SU-DHL-6 (cell line): ENCODE measurements around the gene MYOZ3.

Experiments
- H2AFZ ChIP-seq: fragments of 200-600 bp; sonication (generic); 2 replicates; pipeline ENCODE4 v1.6.1; 2014; ENCODE audit warnings: low read depth, mild to moderate bottlenecking, moderate library complexity, mixed read lengths, antibody characterized with exemption, low read length; ENCODE audit not compliant: severe bottlenecking
- H3F3A ChIP-seq: fragments of 200-600 bp; shearing (Covaris generic); 2 replicates; pipeline ENCODE4 v1.6.0; 2016; ENCODE audit warnings: antibody characterized with exemption, mild to moderate bottlenecking; ENCODE audit not compliant: insufficient read depth
- H3K27ac ChIP-seq: fragments of 200-600 bp; sonication (generic); 2 replicates; pipeline ENCODE4 v1.5.1; 2016; ENCODE audit warnings: low read depth, mild to moderate bottlenecking, low read length, moderate library complexity, mixed read lengths
- H3K27me3 ChIP-seq: fragments of 200-600 bp; sonication (generic), shearing (Covaris generic); 2 replicates; pipeline ENCODE4 v1.6.0; 2014; ENCODE audit warnings: mild to moderate bottlenecking, low read length
- H3K36me3 ChIP-seq: fragments of 200-600 bp; sonication (generic); 2 replicates; pipeline ENCODE4 v1.6.1; 2014; ENCODE audit warnings: mild to moderate bottlenecking, low read length, mixed read lengths
- H3K4me2 ChIP-seq: fragments of 300-600, 200-600 bp; shearing (Covaris generic), sonication (generic); 2 replicates; pipeline ENCODE4 v1.6.0; 2014; ENCODE audit warnings: low read length, low read depth, mild to moderate bottlenecking; ENCODE audit not compliant: poor library complexity, severe bottlenecking
- H3K4me3 ChIP-seq: fragments of 200-600 bp; sonication (generic); 2 replicates; pipeline ENCODE4 v1.5.1; 2014; ENCODE audit warnings: antibody characterized with exemption, low read length, mild to moderate bottlenecking, mixed read lengths; ENCODE audit not compliant: insufficient read depth, poor library complexity, severe bottlenecking
- H3K79me2 ChIP-seq: fragments of 200-600 bp; sonication (generic); 2 replicates; pipeline ENCODE4 v1.6.1; 2014; ENCODE audit warnings: mild to moderate bottlenecking, low read length, moderate library complexity; ENCODE audit not compliant: insufficient read depth
- H3K9ac ChIP-seq: fragments of 200-600 bp; sonication (generic); 2 replicates; pipeline ENCODE4 v1.7.0; 2014; ENCODE audit warnings: mild to moderate bottlenecking, low read length
- H3K9me2 ChIP-seq: fragments of 200-600 bp; sonication (generic); replicated peaks from 2 replicates; pipeline ENCODE4 v1.6.1; 2014; ENCODE audit warnings: low read length; ENCODE audit not compliant: insufficient read depth
- H3K9me3 ChIP-seq: fragments of 200-600 bp; sonication (generic); 2 replicates; pipeline ENCODE4 v1.6.1; 2014; ENCODE audit warnings: low read length, mixed read lengths; ENCODE audit not compliant: insufficient read depth
- H4K20me1 ChIP-seq: fragments of 200-600 bp; sonication (generic); 2 replicates; pipeline ENCODE4 v1.6.1; 2014; ENCODE audit warnings: low read depth, mild to moderate bottlenecking, antibody characterized with exemption, low read length, moderate library complexity, mixed read lengths
- EZH2phosphoT487 ChIP-seq: fragments of 200-600 bp; sonication (generic), shearing (Covaris generic); conservative IDR thresholded peaks from 2 replicates; pipeline ENCODE4 v1.6.1; 2018; ENCODE audit warnings: mild to moderate bottlenecking, antibody characterized with exemption, low read length, moderate library complexity, mixed read lengths
- TF ChIP-seq, protein P1 (sequence below): fragments of 200-600 bp; sonication (generic); IDR thresholded peaks from one replicate; pipeline ENCODE4 v1.5.1; 2017; ENCODE audit warnings: antibody characterized with exemption, mild to moderate bottlenecking, low read length, moderate library complexity; ENCODE audit not compliant: insufficient read depth, poor library complexity, severe bottlenecking

MYOZ3 gene, protein sequence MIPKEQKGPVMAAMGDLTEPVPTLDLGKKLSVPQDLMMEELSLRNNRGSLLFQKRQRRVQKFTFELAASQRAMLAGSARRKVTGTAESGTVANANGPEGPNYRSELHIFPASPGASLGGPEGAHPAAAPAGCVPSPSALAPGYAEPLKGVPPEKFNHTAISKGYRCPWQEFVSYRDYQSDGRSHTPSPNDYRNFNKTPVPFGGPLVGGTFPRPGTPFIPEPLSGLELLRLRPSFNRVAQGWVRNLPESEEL

DNA sequence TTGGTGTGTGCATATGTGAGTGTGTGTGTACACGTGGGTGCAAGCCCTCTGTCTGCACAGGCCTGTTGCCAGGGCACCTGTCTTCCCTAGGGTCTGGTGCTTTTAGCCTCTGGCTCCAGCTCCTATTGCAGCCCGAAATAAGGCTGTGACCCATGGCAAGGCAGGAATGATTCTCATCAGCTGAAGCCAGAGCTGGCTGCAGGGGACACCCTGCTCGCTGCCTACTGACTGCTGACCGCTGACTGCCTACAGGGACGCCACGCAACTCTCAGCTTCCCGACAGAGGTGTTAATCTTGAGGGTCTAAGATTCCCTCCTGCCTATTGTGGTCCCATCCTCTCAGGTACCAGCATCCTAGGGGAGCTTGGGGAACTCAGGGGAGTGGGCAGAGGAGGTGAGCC lies at the start of gene MYOZ3:
TSS of gene MYOZ3 (plus strand) at position 166 of the 400 bp plus-strand sequence. CDS start 1,691 bp downstream, outside the sequence.
- TF ChIP-seq, protein P1, sequence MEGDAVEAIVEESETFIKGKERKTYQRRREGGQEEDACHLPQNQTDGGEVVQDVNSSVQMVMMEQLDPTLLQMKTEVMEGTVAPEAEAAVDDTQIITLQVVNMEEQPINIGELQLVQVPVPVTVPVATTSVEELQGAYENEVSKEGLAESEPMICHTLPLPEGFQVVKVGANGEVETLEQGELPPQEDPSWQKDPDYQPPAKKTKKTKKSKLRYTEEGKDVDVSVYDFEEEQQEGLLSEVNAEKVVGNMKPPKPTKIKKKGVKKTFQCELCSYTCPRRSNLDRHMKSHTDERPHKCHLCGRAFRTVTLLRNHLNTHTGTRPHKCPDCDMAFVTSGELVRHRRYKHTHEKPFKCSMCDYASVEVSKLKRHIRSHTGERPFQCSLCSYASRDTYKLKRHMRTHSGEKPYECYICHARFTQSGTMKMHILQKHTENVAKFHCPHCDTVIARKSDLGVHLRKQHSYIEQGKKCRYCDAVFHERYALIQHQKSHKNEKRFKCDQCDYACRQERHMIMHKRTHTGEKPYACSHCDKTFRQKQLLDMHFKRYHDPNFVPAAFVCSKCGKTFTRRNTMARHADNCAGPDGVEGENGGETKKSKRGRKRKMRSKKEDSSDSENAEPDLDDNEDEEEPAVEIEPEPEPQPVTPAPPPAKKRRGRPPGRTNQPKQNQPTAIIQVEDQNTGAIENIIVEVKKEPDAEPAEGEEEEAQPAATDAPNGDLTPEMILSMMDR: no peak
- no peak for TF ChIP-seq EZH2phosphoT487
- H3K9me2 ChIP-seq: no peaks in the 10 kb centered on the region
- H3K27ac ChIP-seq: no peak within 1 kb of the TSS

DNA sequence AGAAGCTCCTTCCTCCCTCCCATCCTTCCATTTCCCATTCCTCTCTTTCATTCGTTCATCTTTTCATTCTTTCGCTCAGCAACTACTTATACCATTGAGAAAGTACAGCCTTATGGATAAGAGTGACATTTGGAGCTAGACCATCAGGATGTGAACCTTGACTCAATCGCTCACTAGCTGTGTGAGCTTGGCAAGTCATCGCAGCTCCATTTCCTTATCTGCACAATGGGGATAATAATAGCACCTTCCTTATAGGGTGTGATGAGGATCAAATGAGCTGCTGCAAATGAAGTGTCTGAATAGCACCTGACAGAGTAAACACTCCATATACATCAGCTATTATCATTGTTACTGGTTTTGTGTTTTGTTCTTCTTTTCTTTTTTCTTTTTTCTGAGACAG lies 48.6 kb upstream of the MYOZ3 start:
- no peak overlapping the region for H3K9ac ChIP-seq
- H2AFZ ChIP-seq: no peak overlapping the region
- no peaks in the 10 kb centered on the region for H3K27me3 ChIP-seq
- no peaks in the 10 kb centered on the region for H3K9me2 ChIP-seq
- no peak overlapping the region for H3K4me2 ChIP-seq
- H3K27ac ChIP-seq: no peak overlapping the region
- no peaks in the 10 kb centered on the region for H3K79me2 ChIP-seq
- no peaks in the 10 kb centered on the region for H3K36me3 ChIP-seq
- H3K4me3 ChIP-seq: no peak overlapping the region
- no peaks in the 10 kb centered on the region for H3K9me3 ChIP-seq
- no peaks in the 10 kb centered on the region for H4K20me1 ChIP-seq
- H3F3A ChIP-seq: no peaks in the 10 kb centered on the region
- TF ChIP-seq EZH2phosphoT487: no peak
- TF ChIP-seq, protein P1: no peak

More for the DNA sequence above, at the start of gene MYOZ3:
- H3F3A ChIP-seq: no peaks in the 10 kb centered on the region
- no peaks in the 10 kb centered on the region for H4K20me1 ChIP-seq
- no peak within 1 kb of the TSS for H3K9ac ChIP-seq
- no peaks in the 10 kb centered on the region for H3K9me3 ChIP-seq
- H3K36me3 ChIP-seq: no peaks in the 10 kb centered on the region
- H2AFZ ChIP-seq: no peak within 1 kb of the TSS
- no peak within 1 kb of the TSS for H3K4me3 ChIP-seq
- no peaks in the 10 kb centered on the region for H3K79me2 ChIP-seq
- no peaks in the 10 kb centered on the region for H3K27me3 ChIP-seq
- H3K4me2 ChIP-seq: no peak within 1 kb of the TSS

DNA sequence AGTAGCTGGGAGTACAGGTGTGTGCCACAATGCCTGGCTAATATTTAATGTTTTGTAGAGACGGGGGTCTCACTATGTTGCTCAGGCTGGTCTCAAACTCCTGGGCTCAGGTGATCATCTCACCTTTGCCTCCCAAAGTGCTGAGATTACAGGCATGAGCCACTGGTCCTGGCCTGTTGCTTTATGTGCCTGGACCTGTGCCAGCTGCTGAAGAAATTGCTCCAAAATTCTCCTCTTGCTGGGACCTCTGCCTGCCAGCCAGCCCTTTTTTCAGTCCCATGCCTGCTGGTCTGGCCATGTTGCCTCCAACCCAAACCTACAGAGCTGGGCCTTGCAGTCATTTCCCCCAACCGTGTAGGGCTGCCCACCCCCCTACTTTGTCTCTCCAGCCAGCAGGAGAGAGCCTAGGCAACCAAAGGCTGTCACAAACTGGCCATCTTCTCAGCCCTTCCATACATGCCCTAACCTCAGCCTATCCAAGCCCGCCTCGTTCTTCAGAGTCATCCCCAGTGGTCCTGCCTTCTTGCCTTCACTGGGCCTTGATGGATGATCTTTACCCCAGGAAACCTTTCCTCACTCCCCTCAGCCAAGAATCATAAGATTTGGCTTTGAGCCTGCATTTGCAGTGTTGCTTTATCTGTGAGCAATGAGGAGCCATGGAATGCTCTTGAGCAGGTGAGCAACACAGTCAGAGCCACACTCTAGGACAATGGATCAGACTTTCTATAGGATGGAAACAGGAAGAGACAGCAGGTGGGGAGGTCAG lies 48.0 kb upstream of the MYOZ3 start:
- Histone ChIP-seq H3F3A (no peaks in the 10 kb centered on the region), H2AFZ (no peak overlapping the region), H3K9me3 (no peaks in the 10 kb centered on the region), H3K27me3 (no peaks in the 10 kb centered on the region), H3K4me2 (no peak overlapping the region), H3K4me3 (no peak overlapping the region), H3K9ac (no peak overlapping the region), H3K27ac (no peak overlapping the region), H4K20me1 (no peaks in the 10 kb centered on the region), H3K36me3 (no peaks in the 10 kb centered on the region), H3K9me2 (no peaks in the 10 kb centered on the region), H3K79me2 (no peaks in the 10 kb centered on the region)
- TF ChIP-seq EZH2phosphoT487: no peak
- TF ChIP-seq, protein P1: no peak
